Right atrium auricular region (tissue), 2 donors: ENCODE results near the gene NAA10. TPM values are rescaled to one million over a fixed set of nuclear protein-coding genes. Genes with fewer than 3 reads are reported as not detected.

Experiments
- DNase-seq: peaks from one replicate; pipeline ENCODE4 v3.0.0-alpha.2; 2019; ENCODE audit warnings: low spot score
- H3K27ac ChIP-seq, 2 donors: fragments of 200-600 bp; sonication (generic); 1 replicate in 1 of 2; 2 replicates in 1 of 2; pipeline ENCODE4 v1.5.1; 2016 to 2019
- H3K27me3 ChIP-seq, 2 donors: fragments of 200-600 bp; sonication (generic); one replicate each; pipeline versions ENCODE4 v1.5.1 to v1.6.0; 2017 to 2019
- H3K36me3 ChIP-seq: fragments of 200-600 bp; sonication (generic); one replicate; pipeline ENCODE4 v1.5.1; 2016
- H3K4me1 ChIP-seq, 2 donors: fragments of 200-600 bp; sonication (generic); one replicate each; pipeline versions ENCODE4 v1.5.1 to v1.6.0; 2017 to 2019
- H3K4me3 ChIP-seq, 2 donors: fragments of 200-600 bp; sonication (generic); 1 replicate in 1 of 2; 2 replicates in 1 of 2; pipeline ENCODE4 v1.5.1; 2017 to 2019; ENCODE audit warnings: mild to moderate bottlenecking in 1 of 2, moderate library complexity in 1 of 2
- H3K9me3 ChIP-seq, 2 donors: fragments of 200-600 bp; sonication (generic); one replicate each; pipeline ENCODE4 v1.5.1; 2019
- CTCF ChIP-seq, 2 donors: fragments of 200-600 bp; sonication (generic); IDR thresholded peaks; one replicate each; pipeline ENCODE4 v1.5.1; 2019; ENCODE audit warnings: antibody characterized with exemption in 2 of 2
- total RNA-seq, 2 donors: library from RNA; depleted of rRNA; stranded (reverse); fragments of >200 nt; gene quantifications; one replicate each; pipeline ENCODE4 v1.1.0, GENCODE V29; 2016

The NAA10 gene
- total RNA-seq, 2 donors from 2014 or later = 66.5 to 70.2 TPM

- Histone ChIP-seq H3K4me1 (peaks cover 0 to 18% of the 10 kb centered on the region in 2 donors), H3K27me3 (no peaks in the 10 kb centered on the region), H3K9me3 (no peaks in the 10 kb centered on the region), H3K4me3 (peak overlapping the region; percentile 65), H3K27ac (peak overlapping the region; percentile 26 to 58), H3K36me3 (peaks cover 26% of the 10 kb centered on the region)
- DNase-seq = no peak
- no peak for TF ChIP-seq CTCF (IDR thresholded peaks at IDR 0.05)
Observed at GRCh38 chrX:153934148-153934761, 582 bp downstream of the NAA10 start.

- Histone ChIP-seq H3K9me3 (no peaks in the 10 kb centered on the region), H3K4me3 (peak overlapping the region; percentile 65), H3K27me3 (no peaks in the 10 kb centered on the region), H3K36me3 (peaks cover 26% of the 10 kb centered on the region), H3K4me1 (peaks cover 0 to 23% of the 10 kb centered on the region in 2 donors), H3K27ac (no peak overlapping the region)
- no peak for DNase-seq
- TF ChIP-seq CTCF (IDR thresholded peaks at IDR 0.05) = no peak
Observed at GRCh38 chrX:153933748-153934147, 1.1 kb downstream of the NAA10 start.

DNA sequence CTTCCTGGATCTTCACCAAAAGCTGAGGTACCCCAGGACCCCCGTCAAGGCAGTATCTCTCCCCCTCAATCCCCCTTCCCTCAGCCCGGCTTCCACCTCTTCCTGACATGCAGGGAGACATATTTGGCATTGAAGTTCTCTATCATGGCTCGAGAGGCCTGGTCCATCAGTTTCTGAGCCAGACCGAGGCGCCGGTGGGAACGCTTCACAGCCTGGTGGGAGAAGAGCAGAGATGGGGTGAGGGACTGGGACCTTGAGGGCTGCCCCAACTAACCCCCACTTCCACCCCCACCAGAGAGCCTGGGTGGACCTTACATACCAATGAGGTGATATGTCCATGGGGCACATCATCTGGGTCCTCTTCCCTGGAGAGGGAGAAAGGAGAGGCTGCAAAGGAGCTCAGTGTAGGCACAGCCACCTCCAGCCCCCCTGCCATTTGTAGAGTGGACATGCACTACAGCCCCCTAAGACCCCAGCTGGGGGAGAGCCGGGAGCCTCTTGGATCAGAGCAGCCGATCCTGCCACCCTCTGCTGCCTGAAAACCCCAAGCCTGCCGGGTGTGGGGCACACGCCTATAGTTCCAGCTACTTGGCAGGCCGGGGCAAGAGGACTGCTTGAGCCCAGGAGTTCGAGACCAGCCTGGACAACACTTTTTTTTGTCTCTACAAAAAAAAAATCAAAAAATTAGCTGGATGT, 2.5 kb downstream of the NAA10 start:
- no peak overlapping the region for H3K4me3 ChIP-seq
- H3K4me1 ChIP-seq = peaks cover 0 to 31% of the 10 kb centered on the region in 2 donors
- no peak for TF ChIP-seq CTCF (IDR thresholded peaks at IDR 0.05)
- no peaks in the 10 kb centered on the region for H3K27me3 ChIP-seq
- peaks cover 26% of the 10 kb centered on the region for H3K36me3 ChIP-seq
- no peaks in the 10 kb centered on the region for H3K9me3 ChIP-seq
- no peak for DNase-seq
- no peak overlapping the region for H3K27ac ChIP-seq

GRCh38 chrX:153931748-153932147, 3.1 kb downstream of the NAA10 start:
- no peaks in the 10 kb centered on the region for H3K27me3 ChIP-seq
- peaks cover 0 to 37% of the 10 kb centered on the region in 2 donors for H3K4me1 ChIP-seq
- H3K4me3 ChIP-seq = no peak overlapping the region
- H3K27ac ChIP-seq = no peak overlapping the region
- no peaks in the 10 kb centered on the region for H3K9me3 ChIP-seq
- no peak for DNase-seq
- no peak for TF ChIP-seq CTCF (IDR thresholded peaks at IDR 0.05)
- H3K36me3 ChIP-seq = peaks cover 26% of the 10 kb centered on the region

GRCh38 chrX:153931151-153931550, 3.7 kb downstream of the NAA10 start:
- Histone ChIP-seq H3K27ac (no peak overlapping the region), H3K9me3 (no peaks in the 10 kb centered on the region)

More at GRCh38 chrX:153931151-153931550, 3.7 kb downstream of the NAA10 start:
- peaks cover 0 to 43% of the 10 kb centered on the region in 2 donors for H3K4me1 ChIP-seq
- H3K36me3 ChIP-seq = peaks cover 26% of the 10 kb centered on the region
- no peak for DNase-seq
- no peak for TF ChIP-seq CTCF (IDR thresholded peaks at IDR 0.05)
- H3K4me3 ChIP-seq = no peak overlapping the region
- H3K27me3 ChIP-seq = no peaks in the 10 kb centered on the region
